Stimulated activated CD8-positive, alpha-beta memory T cell treated with anti-CD3 and anti-CD28 coated beads, Interleukin-2, amount 100 ng/mL, for 48 hours (primary cell): ENCODE measurements around the gene TRAPPC4.
"Not testable (repeated sequence)": the region's sequence is repeated elsewhere in the genome, so short reads cannot be mapped to it uniquely, and the experiment has no call there.

ENCODE experiments used
- DNase-seq, 2 donors: peaks; one replicate each; pipeline ENCODE4 v3.0.0-alpha.2; 2020; ENCODE audit warnings: low read depth in 2 of 2

The TRAPPC4 gene

DNA sequence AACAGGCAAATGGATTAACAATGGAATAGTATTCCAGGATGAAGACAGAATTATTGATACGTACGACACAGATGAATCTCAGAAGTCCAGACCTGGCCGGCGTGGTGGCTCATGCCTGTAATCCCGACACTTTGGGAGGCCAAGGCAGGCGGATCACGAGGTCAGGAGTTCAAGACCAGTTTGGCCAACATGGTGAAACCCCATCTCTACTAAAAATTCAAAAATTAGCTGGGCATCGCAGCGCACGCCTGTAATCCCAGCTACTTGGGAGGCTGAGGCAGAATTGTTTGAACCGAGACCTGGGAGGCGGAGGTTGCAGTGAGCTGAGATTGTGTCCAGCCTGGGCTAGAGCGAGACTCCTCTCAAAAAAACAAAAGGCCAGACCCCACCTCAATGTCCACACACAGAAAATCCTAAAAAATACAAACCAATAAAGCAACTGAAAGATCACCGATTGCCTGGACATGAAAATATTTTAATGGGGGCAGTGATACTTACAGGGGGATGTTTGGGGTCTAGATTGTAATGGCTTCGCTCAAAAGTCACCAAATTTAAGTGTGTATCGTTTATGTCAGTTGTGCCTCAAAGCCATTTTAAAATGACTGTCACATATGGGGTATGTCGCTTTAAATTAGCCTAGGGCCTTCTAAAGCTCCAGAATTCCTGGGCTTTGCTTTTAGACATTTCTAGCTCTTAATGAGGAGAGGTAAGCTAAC is 4.2 kb upstream of the TRAPPC4 start:
- no peak for DNase-seq

DNA sequence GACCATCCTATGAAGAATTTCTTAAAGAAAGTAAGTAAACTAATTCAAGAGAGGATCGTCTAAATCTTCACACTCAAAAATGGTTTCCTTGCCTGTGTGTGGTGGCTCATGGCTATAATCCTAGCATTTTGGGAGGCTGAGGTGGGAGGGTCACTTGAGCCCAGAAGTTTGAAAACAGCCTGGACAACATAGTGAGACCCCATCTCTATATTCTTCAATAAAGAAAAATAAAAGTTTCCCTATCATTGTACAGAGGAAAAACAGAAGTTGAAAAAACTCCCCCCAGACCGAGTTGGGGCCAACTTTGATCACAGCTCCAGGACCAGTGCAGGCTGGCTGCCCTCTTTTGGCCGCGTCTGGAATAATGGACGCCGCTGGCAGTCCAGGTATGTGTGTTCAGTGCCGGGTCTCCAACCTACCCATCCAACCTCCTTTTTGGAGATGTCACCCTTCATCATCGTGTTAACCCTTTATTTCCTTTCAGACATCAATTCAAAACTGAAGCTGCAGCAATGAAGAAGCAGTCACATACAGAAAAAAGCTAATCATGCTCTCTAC is 3.4 kb upstream of the TRAPPC4 start:
- DNase-seq, result no peak

DNA sequence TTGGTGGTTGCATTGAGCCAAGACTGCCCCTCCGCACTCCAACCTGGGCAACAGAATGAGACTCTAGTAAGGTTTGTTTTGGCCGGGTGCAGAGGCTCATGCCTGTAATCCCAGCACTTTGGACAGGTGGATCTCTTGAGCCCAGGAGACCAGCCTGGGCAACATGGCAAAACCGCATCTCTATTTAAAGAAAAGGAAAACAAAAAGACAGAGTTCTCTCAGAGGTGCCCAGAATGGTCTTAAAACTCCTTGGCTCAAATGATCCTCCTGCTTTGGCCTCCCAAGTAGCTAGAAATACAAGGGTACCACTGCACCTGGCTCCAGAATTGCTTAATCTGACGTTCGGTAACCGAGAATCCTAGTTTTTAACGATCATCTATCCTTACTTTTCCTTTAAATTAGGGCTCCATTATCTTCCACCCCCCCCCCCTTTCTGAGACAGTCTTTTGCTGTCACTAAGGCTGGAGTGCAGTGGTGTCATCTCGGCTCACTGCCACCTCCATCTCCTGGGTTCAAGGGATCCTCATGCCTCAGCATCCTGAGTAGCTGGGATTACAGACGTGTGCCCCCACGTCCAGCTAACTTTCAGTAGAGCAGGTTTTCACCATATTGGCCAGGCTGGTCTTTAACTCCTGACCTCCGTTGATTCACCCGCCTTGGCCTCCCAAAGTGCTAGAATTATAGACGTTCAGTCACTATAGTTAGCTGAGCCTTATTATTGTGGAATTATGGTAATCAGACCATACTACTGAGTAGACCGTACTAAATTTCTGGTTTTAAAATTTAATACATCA is 2.2 kb upstream of the TRAPPC4 start:
- no peak for DNase-seq

DNA sequence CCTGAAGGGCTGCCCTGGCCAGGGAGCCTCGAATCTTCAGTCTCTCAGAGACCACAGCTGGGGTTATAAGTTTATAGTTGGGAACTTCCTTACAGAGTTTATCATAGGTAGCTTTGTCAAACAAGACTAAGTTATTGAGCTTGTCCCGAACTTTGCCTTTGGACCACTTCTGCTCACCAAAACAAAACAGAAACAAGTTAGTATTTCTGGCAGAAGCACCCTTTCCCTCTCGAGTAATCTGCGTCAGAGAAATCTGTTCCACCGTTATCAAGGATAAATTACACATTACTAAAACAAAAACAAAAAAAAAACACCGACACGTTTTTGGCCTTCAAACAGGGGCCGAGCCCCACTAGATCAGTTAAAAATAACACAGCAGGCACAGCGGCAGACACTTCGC is 1.2 kb upstream of the TRAPPC4 start:
- not testable (repeated sequence) for DNase-seq

DNA sequence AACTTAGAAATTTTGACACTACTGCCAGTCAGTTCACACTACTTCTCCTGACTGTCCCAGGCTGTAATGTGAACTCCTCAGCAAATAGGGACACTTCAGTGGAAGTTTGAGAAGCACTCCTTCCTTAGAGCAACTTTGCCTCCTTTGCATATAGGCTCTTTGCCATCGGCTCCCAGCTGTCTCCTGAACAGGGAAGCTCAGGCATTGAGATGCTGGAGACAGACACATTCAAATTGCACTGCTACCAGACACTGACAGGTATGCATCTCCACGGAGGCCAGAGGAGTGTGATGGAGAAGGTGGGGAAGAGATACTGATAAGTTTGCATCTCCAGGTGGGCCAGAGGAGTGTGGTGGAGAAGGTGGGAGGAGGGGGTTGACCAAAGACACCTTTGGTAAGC is 1.4 kb downstream of the TRAPPC4 start:
- DNase-seq, result no peak

DNA sequence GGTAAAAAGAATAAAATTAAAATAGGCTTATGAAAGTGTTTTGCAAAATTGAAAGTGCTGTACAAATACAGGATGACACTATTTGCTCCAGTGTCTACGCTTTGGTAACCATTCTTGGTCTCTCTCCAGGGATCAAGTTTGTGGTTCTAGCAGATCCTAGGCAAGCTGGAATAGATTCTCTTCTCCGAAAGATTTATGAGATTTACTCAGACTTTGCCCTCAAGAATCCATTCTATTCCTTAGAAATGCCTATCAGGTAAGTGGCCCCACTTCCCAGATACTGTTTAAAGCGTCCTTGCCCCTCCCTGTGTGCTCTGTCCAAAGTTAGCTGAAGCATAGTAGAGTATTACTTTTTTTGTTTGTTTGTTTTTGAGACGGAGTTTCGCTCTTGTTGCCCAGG is 3.1 kb downstream of the TRAPPC4 start:
- no peak for DNase-seq

DNA sequence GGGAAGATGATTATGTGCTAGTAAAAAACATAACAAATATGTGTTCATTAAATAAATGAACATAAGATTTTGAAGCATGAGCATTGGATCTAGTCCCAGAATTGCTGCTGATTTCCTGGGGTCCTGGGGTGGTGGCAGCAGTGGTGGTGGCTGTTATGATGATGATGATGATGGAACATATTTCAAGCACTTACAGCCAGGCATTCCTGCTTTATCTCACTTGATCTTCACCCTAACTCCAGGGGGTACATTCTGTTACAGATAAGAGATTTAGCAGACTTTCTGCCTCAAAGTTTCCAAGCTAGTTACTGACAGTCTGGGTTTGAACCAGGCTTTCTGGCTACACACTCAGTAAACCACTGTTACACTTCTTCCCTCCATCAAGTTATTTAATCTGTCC is 5.2 kb downstream of the TRAPPC4 start:
- no peak for DNase-seq

DNA sequence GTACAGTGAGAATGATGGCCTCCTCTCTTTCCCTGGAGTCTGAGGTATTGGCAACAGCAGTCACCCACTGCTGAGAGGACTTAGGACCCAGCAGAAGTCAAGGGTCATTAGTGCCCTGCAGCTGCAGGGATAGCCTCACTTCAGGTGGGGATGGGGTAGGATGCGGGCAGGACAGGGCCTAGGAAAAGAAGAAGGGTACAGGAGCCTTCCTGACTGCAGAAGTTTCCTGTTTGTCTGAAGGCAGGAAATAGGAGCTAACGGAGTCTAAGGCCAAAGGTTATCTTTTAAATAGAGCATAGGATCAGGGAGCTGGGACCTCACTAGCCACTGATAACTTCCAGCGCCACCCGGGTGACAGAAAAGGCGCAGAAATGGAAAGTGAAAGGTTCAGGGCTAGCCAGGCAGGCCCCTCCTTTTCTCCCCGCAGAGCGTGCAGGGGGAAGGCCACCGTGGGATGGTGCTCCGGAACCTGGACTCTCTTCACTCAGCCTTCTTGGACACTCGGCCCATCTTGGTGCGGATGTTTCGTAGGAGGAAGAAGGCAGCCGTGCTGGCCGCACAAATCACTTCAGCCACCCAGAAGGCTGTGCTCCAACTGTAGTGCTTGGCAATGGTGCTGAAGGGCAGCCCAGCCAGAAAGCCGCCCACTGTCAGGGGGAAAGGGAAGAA is 6.0 kb downstream of the TRAPPC4 start:
- no peak for DNase-seq

DNA sequence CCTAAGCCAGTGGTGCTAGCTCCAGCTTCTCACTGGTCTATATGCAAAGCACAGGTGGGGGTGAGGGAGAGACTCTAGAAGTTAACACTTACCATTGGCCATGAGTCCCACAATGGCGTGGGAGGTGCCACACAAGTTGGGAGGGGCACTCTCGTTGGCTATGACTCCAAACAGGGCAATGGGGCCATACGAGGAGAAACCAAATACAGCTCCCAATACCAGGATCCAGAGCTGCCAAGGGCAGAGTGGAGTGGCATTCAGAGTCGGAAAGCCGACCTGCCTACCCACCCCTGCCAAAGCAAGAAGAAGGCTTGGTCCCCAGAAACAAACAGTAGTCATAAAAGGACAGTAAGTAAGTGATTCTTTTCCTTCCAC is 6.5 kb downstream of the TRAPPC4 start:
- DNase-seq, result no peak

DNA sequence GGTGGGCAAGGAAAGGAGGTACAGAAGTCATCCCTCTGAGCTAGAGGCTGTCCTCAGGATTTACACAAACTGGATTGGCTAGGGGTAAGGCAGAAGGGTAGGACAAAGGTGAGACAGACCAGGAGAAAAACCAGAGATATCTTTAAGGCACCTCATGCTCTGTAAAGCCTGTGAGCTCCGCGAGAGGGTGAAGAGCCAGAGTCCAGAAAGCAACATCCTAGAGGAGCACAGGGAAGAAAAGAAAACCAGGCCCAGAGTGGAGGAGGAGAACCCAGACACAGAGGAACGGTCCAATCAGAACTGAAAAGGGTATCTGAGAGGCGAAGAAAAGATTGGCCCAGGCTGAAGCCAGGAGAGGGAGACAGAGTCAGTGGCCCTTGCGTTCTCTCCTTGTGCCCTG is 7.0 kb downstream of the TRAPPC4 start:
- no peak for DNase-seq

DNA sequence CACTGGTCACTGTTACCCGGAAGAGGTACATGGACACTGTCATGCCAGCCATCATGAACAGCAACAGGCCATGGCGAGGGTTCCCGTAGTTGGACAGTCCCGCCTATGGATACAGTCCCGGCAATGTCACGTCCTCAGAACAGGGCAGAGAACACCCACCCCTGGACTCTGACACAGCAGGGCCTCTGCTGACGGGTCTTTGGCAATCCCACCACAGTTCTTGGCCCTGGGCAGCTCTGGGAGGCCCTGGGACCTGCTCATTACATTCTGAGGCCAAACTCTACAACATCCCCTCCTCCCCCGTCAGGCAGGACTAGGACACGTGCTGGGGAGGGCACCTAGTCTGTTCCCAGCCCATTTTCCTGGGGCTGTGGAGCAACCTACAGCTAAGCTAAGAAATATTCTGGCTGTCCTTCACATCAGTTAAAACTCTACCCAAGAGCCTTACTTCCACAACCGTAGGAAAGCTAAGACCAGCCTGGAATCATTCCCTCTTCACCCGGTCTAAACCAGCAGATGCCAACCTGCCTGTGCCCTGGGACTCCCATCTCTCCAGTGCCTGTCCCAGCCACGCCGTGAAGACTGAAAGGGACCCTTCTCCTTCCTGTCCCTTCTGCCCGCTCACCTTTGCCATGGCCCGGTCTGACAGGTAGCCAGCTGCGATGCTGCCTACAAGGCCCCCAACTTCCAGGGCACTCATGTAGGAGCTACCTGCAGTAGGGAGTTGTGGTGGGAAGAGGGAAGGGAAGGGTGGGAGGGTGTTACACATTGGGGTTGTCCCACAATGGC is 7.6 kb downstream of the TRAPPC4 start:
- DNase-seq, result no peak

DNA sequence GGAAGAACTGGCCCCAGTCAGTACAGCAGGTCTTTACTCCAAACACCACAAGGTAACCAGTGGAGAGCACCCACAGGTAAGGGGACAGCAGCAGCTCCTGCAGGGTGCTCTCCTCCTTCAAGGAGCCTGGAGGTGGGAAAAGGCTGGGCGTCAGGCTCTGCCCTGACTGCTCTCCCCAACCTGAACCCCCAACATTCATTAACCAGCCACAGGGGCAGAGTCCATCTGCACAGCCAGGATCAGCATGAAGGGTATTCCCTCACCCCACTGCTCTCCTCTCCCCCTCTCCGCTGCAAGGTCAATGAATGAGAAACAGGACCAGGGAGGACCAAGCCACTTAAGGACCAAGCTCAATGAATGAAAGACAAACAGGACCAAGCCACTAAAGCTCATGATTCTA is 8.4 kb downstream of the TRAPPC4 start:
- no peak for DNase-seq

DNA sequence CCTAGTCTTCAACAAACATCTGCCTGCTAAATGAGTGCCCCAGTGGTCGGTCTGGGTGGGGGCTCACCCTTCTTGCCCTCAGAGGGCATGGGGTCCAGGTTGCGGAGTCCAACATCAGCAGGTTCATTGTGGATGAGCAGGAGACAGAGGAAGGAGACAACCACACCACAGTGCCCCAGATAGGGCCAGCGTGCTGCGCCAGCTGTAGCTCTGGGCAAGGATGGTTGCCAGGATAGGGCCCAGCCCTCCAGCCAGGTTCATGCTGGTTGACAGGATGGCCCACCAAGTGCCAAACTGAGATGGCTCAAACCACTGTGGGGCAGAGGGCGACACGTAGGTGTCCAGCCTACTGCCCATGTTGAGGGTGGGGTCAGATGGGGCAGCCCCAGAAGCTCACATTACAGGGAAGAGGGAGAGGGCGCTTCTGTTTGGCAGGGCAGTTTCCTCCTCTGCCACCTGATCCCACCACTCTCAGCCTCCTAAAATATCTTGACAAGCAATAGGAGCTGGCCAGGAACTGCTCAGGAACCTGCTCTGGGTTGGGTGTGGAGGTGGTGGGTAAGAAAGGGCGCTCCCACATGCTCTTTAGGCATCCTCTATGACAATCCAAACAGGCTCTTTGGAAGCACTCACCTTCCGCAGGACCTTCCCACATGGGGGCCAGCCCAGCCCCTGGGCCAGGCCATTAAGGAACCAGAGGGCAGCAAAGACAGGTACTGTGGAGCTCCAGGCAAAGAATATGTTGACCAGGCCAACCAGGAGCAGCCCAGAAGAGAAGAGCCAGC is 9.2 kb downstream of the TRAPPC4 start:
- DNase-seq, result no peak

DNA sequence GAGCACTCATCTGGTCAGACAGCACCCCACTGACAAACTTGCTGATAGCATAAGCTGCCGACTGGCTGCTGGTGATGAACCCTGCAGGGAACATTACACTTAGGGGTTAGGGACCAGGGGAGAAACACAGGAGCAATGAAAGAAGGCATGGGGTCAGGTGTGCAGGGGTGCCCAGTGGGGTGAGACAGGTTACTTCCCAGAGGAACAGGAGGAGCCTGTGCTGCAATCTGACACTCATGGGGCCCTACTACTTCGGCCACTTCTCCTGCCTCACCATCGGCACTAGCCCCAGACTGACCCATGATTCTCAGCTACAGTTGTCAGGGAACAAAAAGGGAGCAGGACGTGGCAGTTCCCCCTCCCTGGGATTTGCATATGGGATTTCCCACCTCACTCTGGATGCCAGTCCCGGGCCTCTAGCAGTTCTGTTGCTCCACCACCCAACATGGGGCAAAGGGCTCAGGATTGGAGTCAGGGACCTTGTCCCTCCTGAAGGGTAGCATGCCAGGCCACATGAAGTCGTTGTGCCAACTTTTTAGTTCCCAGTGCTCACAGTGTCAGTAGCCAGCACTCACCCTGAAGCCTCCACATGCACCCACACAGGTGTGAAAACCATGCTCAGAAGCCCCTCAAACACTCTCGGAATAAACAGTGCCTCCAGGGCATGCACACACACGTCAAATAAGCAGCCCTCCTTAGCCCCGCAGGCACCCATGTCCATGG is 9.9 kb downstream of the TRAPPC4 start:
- DNase-seq, result no peak

DNA sequence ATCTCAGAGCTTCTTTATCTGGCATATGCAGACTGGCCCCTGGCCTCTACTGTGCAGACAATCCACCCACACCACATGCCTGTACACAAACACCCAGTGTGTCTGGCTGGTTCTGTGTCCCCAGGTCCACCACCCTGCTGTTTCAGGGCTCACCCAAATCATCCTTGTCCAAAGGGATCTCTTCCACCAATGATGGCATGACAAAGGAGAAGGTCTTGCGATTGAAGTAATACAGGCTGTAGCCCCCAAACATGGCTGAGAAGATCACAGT is 10.4 kb downstream of the TRAPPC4 start:
- DNase-seq, result no peak

DNA sequence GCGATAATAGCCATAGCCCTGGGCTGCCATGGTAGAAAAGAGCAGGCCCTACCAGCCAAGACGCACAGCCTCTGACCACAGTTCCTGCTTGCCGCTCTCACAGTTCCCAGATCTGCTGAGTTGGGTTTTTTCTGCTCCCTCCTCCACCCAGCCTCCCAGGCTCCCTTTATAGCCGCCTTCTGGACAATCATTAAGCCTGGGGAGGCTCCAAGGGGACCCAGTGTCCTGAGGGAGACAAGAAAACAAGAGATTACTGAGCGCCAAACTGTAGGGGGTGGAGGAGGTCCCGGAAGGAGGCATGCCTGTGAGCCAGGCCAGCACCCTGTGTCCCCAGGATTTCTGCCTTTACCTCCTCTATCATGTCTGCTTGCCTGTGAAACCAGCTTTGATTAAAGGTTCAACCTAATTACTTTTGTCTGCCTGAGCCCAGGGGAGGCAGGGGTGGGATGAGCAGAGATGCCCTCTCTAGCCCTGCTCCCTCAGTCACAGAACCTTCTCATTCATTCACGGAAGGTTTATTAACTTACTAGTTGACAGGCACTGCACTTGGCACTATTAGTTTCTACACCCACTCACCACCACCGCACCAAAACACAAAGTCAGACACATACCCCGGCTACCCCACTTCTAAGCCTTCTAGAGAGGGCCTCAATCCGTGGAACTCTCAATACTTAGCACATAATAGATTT is 10.9 kb downstream of the TRAPPC4 start:
- DNase-seq, result no peak

DNA sequence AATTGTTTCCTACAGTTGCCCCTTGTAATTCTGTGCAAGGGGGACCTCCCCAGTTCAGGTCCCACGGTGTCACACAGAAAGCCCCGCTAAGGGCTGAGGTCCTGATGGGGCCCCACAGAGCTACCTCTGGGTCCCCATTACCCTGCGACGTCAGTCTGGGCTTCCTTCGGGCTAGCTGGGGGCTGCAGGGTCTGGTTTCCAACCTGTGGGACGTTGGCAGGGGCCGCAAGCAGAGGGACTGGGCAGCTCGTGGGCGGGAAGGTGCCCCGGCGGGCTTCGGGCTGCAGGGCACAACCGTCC is 11.4 kb downstream of the TRAPPC4 start:
- DNase-seq, result peak in 1 of 2 donors; percentile 12

DNA sequence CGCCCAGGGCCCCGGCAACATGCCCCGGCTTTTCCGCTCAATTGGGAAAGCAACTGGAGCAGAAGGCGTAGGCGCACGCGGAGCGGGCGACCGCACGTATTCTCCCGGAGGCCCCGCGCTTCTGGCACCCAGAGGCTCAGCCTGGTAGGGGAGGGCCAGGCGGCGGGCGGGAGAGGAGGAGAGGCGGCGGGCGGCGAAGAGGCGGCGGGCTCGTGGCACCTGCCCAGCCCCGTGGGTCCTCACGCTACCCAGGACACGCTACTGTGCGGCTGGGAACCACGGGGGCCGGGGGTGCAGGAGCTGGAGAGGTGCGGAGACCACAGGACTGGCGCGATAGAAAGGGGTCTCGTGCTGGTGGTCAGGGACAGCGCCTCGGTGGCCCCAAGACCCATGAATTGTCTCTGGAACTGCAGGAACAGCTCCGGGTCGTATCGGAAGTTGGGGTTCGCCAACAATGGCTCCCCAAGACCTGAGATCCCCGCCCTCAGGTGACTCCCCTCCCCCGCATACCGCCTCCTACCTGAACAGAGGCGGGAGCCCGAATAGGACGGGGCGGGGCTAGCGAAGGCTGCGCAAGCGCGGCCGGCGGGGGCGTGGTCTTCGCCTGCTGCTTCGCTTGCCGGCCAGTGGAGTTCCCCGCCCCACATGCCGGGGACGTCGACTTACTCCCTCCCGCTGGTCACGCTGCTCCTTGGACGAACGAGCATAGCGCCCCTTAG is 11.9 kb downstream of the TRAPPC4 start, which contains the start of gene SLC37A4:
Gene SLC37A4, minus strand, starts transcription at position 549 of the 719 bp plus-strand sequence.
- peak; percentile 99 to 100 for DNase-seq

DNA sequence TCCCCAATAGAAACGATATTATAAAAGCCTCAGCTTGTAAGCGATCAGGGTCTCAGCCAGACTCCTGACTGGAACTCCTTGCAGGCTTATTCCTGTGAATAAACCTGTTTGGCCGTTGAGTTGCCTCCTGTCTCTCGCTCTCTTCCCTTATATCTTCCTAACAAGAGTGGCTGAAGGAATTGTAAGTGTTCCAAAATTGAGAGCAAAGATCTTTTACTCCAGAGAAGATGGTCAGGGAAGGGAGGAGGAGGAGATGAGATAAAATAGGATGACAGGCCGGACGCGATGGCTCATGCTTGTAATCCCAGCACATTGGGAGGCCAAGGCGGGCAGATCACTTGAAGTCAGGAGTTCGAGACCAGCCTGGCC is 13.3 kb downstream of the TRAPPC4 start:
- DNase-seq, result no peak
